OCI-LY1 (cell line): ENCODE data around the gene OR10G7.

Experiments
- H2AFZ ChIP-seq: fragments of 200-600 bp; sonication (generic), shearing (Covaris generic); 2 replicates; pipeline ENCODE4 v1.6.0; 2014; ENCODE audit warnings: antibody characterized with exemption, mild to moderate bottlenecking, low read length
- H3F3A ChIP-seq: fragments of 200-600 bp; sonication (generic), shearing (Covaris generic); 2 replicates; pipeline ENCODE4 v1.6.0; 2014; ENCODE audit warnings: mild to moderate bottlenecking, antibody characterized with exemption, low read length, moderate library complexity; ENCODE audit not compliant: insufficient read depth
- H3K27ac ChIP-seq: fragments of 200-600 bp; sonication (generic); 2 replicates; pipeline ENCODE4 v1.5.1; 2014; ENCODE audit warnings: low read length, mixed run types, mild to moderate bottlenecking, low read depth; ENCODE audit not compliant: poor library complexity, severe bottlenecking
- H3K27me3 ChIP-seq: fragments of 200-600 bp; sonication (generic); 2 replicates; pipeline ENCODE4 v1.6.0; 2014; ENCODE audit warnings: antibody characterized with exemption, mild to moderate bottlenecking, low read length, moderate library complexity; ENCODE audit not compliant: insufficient read depth
- H3K36me3 ChIP-seq: fragments of 200-600 bp; sonication (generic); 2 replicates; pipeline ENCODE4 v1.6.1; 2014; ENCODE audit warnings: mild to moderate bottlenecking, antibody characterized with exemption, low read length, moderate library complexity, mixed read lengths; ENCODE audit not compliant: insufficient read depth
- H3K4me1 ChIP-seq: fragments of 200-600 bp; sonication (generic); 2 replicates; pipeline ENCODE4 v1.5.1; 2014; ENCODE audit warnings: mild to moderate bottlenecking, low read length, moderate library complexity; ENCODE audit not compliant: insufficient read depth, severe bottlenecking
- H3K4me2 ChIP-seq: fragments of 200-600 bp; sonication (generic), shearing (Covaris generic); 2 replicates; pipeline ENCODE4 v1.6.1; 2014; ENCODE audit warnings: low read length
- H3K4me3 ChIP-seq: fragments of 200-600 bp; sonication (generic); 2 replicates; pipeline ENCODE4 v1.5.1; 2014; ENCODE audit warnings: low read length, low read depth, mild to moderate bottlenecking, mixed read lengths; ENCODE audit not compliant: poor library complexity, severe bottlenecking
- H3K79me2 ChIP-seq: fragments of 200-600 bp; shearing (Covaris generic); 2 replicates; pipeline ENCODE4 v1.6.1; 2016; ENCODE audit warnings: mixed run types, low read length, mixed read lengths; ENCODE audit not compliant: insufficient read depth
- H3K9ac ChIP-seq: fragments of 200-600 bp; sonication (generic), shearing (Covaris generic); 2 replicates; pipeline ENCODE4 v1.6.1; 2014; ENCODE audit warnings: mild to moderate bottlenecking, low read length, mixed read lengths
- H3K9me2 ChIP-seq: fragments of 200-600 bp; sonication (generic), shearing (Covaris generic); 2 replicates; pipeline ENCODE4 v1.6.1; 2014; ENCODE audit warnings: low read depth, mild to moderate bottlenecking, low read length, mixed read lengths
- H3K9me3 ChIP-seq: fragments of 200-600 bp; shearing (Covaris generic); 2 replicates; pipeline ENCODE4 v1.6.1; 2014; ENCODE audit warnings: low read length, mixed read lengths
- H4K20me1 ChIP-seq: fragments of 200-600 bp; sonication (generic), shearing (Covaris generic); 2 replicates; pipeline ENCODE4 v1.6.0; 2016; ENCODE audit warnings: mild to moderate bottlenecking, low read length; ENCODE audit not compliant: insufficient read depth
- CTCF ChIP-seq: fragments of 200-600 bp; sonication (generic), shearing (Covaris generic); IDR thresholded peaks from 2 replicates; pipeline ENCODE4 v1.5.1; 2017; ENCODE audit warnings: mild to moderate bottlenecking, antibody characterized with exemption, low read length, moderate library complexity, mixed read lengths
- EZH2 ChIP-seq: fragments of 200-600 bp; sonication (generic), shearing (Covaris generic); IDR thresholded peaks from 2 replicates; pipeline ENCODE4 v1.8.0; 2017; ENCODE audit warnings: borderline replicate concordance, mixed run types, mild to moderate bottlenecking, antibody characterized with exemption, low read length, moderate library complexity, mixed read lengths

The OR10G7 gene

GRCh38 chr11:124050748-124051147 is 9.6 kb upstream of the OR10G7 start:
- H3K9me2 ChIP-seq, result no peaks in the 10 kb centered on the region
- no peak overlapping the region for H3K9ac ChIP-seq
- H3K9me3 ChIP-seq, result no peaks in the 10 kb centered on the region
- TF ChIP-seq CTCF (no peak), EZH2 (no peak)
- no peak overlapping the region for H3K27ac ChIP-seq
- no peaks in the 10 kb centered on the region for H3F3A ChIP-seq
- H2AFZ ChIP-seq, result no peak overlapping the region
- H3K4me3 ChIP-seq, result no peak overlapping the region
- no peaks in the 10 kb centered on the region for H3K79me2 ChIP-seq
- H3K27me3 ChIP-seq, result no peaks in the 10 kb centered on the region
- H3K4me2 ChIP-seq, result no peak overlapping the region
- no peaks in the 10 kb centered on the region for H3K36me3 ChIP-seq
- H4K20me1 ChIP-seq, result no peaks in the 10 kb centered on the region
- no peaks in the 10 kb centered on the region for H3K4me1 ChIP-seq

GRCh38 chr11:124043420-124043819 is 2.3 kb upstream of the OR10G7 start:
- H3K9me2 ChIP-seq, result no peaks in the 10 kb centered on the region
- H2AFZ ChIP-seq, result no peak overlapping the region
- H3K4me3 ChIP-seq, result no peak overlapping the region
- no peaks in the 10 kb centered on the region for H3K27me3 ChIP-seq
- no peak overlapping the region for H3K4me2 ChIP-seq
- no peaks in the 10 kb centered on the region for H3K9me3 ChIP-seq
- H3K4me1 ChIP-seq, result no peaks in the 10 kb centered on the region
- no peak overlapping the region for H3K9ac ChIP-seq
- H3K27ac ChIP-seq, result no peak overlapping the region
- no peaks in the 10 kb centered on the region for H4K20me1 ChIP-seq
- TF ChIP-seq EZH2 (no peak), CTCF (no peak)
- no peaks in the 10 kb centered on the region for H3K79me2 ChIP-seq
- H3K36me3 ChIP-seq, result no peaks in the 10 kb centered on the region
- no peaks in the 10 kb centered on the region for H3F3A ChIP-seq

GRCh38 chr11:124039557-124039956 is 1.6 kb downstream of the OR10G7 start:
- no peak overlapping the region for H3K9ac ChIP-seq
- no peak overlapping the region for H3K27ac ChIP-seq
- no peak for TF ChIP-seq EZH2
- no peak for TF ChIP-seq CTCF
- H3K27me3 ChIP-seq, result no peaks in the 10 kb centered on the region
- no peaks in the 10 kb centered on the region for H3K4me1 ChIP-seq
- no peaks in the 10 kb centered on the region for H3F3A ChIP-seq
- no peak overlapping the region for H2AFZ ChIP-seq
- no peak overlapping the region for H3K4me3 ChIP-seq
- no peaks in the 10 kb centered on the region for H3K9me3 ChIP-seq
- no peaks in the 10 kb centered on the region for H4K20me1 ChIP-seq
- H3K4me2 ChIP-seq, result no peak overlapping the region
- H3K9me2 ChIP-seq, result no peaks in the 10 kb centered on the region
- H3K79me2 ChIP-seq, result no peaks in the 10 kb centered on the region
- no peaks in the 10 kb centered on the region for H3K36me3 ChIP-seq
